ENCODE data around the gene TRIM33.

Gene TRIM33

GRCh38 chr1:114350731-114351445 lies 160.1 kb downstream of the TRIM33 start:
- no peak for DNase-seq (ENCODE audit: low spot score)

GRCh38 chr1:114349891-114350605 lies 161.0 kb downstream of the TRIM33 start:
- DNase-seq (ENCODE audit: low spot score), result no peak

GRCh38 chr1:114347431-114348209 lies 163.4 kb downstream of the TRIM33 start:
- DNase-seq (ENCODE audit: low spot score), result no peak

GRCh38 chr1:114346480-114347029 lies 164.4 kb downstream of the TRIM33 start:
- DNase-seq (ENCODE audit: low spot score), result peak; percentile 97

- peak; percentile 63 for DNase-seq (ENCODE audit: low spot score)
Measured at GRCh38 chr1:114345930-114346479, 165.0 kb downstream of the TRIM33 start.

GRCh38 chr1:114344656-114345055 lies 166.3 kb downstream of the TRIM33 start:
- no peak for DNase-seq (ENCODE audit: low spot score)
